DND-41 (cell line): ENCODE measurements around the gene KRTAP9-2.

ENCODE experiments used
- EZH2 ChIP-seq: IDR thresholded peaks from 3 replicates; pipeline ENCODE4 v1.6.1; 2012; ENCODE audit warnings: borderline replicate concordance, low read depth, mild to moderate bottlenecking, moderate library complexity, low read length, inconsistent platforms; ENCODE audit not compliant: severe bottlenecking
- TF ChIP-seq, protein P1 (sequence below): IDR thresholded peaks from 2 replicates; pipeline ENCODE4 v1.5.1; 2012; ENCODE audit warnings: borderline replicate concordance, low read length, moderate library complexity, mild to moderate bottlenecking; ENCODE audit not compliant: poor library complexity, severe bottlenecking; ENCODE audit errors: extremely low read depth

- TF ChIP-seq, protein P1, sequence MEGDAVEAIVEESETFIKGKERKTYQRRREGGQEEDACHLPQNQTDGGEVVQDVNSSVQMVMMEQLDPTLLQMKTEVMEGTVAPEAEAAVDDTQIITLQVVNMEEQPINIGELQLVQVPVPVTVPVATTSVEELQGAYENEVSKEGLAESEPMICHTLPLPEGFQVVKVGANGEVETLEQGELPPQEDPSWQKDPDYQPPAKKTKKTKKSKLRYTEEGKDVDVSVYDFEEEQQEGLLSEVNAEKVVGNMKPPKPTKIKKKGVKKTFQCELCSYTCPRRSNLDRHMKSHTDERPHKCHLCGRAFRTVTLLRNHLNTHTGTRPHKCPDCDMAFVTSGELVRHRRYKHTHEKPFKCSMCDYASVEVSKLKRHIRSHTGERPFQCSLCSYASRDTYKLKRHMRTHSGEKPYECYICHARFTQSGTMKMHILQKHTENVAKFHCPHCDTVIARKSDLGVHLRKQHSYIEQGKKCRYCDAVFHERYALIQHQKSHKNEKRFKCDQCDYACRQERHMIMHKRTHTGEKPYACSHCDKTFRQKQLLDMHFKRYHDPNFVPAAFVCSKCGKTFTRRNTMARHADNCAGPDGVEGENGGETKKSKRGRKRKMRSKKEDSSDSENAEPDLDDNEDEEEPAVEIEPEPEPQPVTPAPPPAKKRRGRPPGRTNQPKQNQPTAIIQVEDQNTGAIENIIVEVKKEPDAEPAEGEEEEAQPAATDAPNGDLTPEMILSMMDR, result no peak
- TF ChIP-seq EZH2, result no peak
Measured at GRCh38 chr17:41178843-41179616, 47.4 kb upstream of the KRTAP9-2 start.
